GM12878 (cell line): ENCODE data around the gene LRRC58.

Experiments
- BHLHE40 ChIP-seq, 2 experiments: fragments of 450-650 bp in 1 of 2; IDR thresholded peaks; 2 replicates each; pipeline ENCODE4 v1.6.1; 2011 to 2017; ENCODE audit warnings: low read depth in 2 of 2, borderline replicate concordance in 1 of 2, improper control_type of control experiment in 1 of 2, low read length in 1 of 2, mild to moderate bottlenecking in 1 of 2
- GATAD2B ChIP-seq: fragments of 450-650 bp; conservative IDR thresholded peaks from 2 replicates; pipeline ENCODE4 v1.6.1; 2017; ENCODE audit warnings: low read depth, mild to moderate bottlenecking, moderate library complexity
- PBX3 ChIP-seq: IDR thresholded peaks from 2 replicates; pipeline ENCODE4 v1.6.1; 2011; ENCODE audit warnings: mild to moderate bottlenecking, low read depth, low read length, moderate library complexity; ENCODE audit not compliant: insufficient replicate concordance
- POLR2A ChIP-seq: IDR thresholded peaks from 2 replicates; pipeline ENCODE4 v1.6.1; 2011; ENCODE audit warnings: low read depth, mild to moderate bottlenecking, low read length
- RFX5 ChIP-seq: IDR thresholded peaks from 2 replicates; pipeline ENCODE4 v1.6.1; 2011; ENCODE audit warnings: low read depth, low read length, improper control_type of control experiment
- ZBTB33 ChIP-seq: fragments of 450-650 bp; IDR thresholded peaks from 2 replicates; pipeline ENCODE4 v1.6.1; 2017; ENCODE audit warnings: mild to moderate bottlenecking
- TF ChIP-seq, protein P1 (sequence below), 3 experiments: IDR thresholded peaks in 2 of 3; conservative IDR thresholded peaks in 1 of 3; 2 replicates each; pipeline ENCODE4 v1.5.1; 2011; ENCODE audit warnings: low read depth in 3 of 3, low read length in 3 of 3, mild to moderate bottlenecking in 3 of 3, control low read depth in 2 of 3, moderate library complexity in 2 of 3, inconsistent platforms in 1 of 3, mixed read lengths in 1 of 3; ENCODE audit not compliant: control insufficient read depth in 2 of 3, insufficient read depth in 1 of 3; ENCODE audit errors: extremely low read depth in 1 of 3
- TF ChIP-seq, protein P2 (sequence below): fragments of 450-650 bp; IDR thresholded peaks from 2 replicates; pipeline ENCODE4 v1.6.1; 2016; ENCODE audit warnings: mild to moderate bottlenecking

DNA sequence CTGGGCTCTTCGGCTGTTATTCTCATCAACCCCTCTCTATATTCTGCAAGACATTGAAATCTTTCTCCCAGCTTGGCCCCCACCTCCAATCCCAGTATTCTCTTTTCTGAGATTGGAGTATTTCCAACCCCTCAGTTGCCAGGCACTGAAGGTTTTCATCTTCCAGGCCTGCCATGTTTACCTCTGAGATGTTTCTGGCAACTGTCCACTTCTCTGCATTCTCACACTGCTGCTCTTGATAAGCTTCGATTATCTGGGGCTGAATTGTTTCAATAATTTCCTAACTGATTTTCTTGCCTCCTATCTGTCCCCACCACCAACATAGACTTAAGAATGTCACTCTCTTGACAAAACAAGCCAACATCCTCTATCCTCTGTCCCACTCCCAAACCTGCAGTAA lies 62.7 kb downstream of the LRRC58 start:
- TF ChIP-seq, protein P1, sequence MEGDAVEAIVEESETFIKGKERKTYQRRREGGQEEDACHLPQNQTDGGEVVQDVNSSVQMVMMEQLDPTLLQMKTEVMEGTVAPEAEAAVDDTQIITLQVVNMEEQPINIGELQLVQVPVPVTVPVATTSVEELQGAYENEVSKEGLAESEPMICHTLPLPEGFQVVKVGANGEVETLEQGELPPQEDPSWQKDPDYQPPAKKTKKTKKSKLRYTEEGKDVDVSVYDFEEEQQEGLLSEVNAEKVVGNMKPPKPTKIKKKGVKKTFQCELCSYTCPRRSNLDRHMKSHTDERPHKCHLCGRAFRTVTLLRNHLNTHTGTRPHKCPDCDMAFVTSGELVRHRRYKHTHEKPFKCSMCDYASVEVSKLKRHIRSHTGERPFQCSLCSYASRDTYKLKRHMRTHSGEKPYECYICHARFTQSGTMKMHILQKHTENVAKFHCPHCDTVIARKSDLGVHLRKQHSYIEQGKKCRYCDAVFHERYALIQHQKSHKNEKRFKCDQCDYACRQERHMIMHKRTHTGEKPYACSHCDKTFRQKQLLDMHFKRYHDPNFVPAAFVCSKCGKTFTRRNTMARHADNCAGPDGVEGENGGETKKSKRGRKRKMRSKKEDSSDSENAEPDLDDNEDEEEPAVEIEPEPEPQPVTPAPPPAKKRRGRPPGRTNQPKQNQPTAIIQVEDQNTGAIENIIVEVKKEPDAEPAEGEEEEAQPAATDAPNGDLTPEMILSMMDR (IDR thresholded peaks at IDR 0.05 in 2 of 3, conservative IDR thresholded peaks at IDR 0.05 in 1 of 3; ENCODE audit: control insufficient read depth in 2 of 3, extremely low read depth in 1 of 3, insufficient read depth in 1 of 3, low read depth in 3 of 3, low read length in 3 of 3) = no peak
- TF ChIP-seq GATAD2B (no peak), ZBTB33 (no peak), BHLHE40 (IDR thresholded peaks at IDR 0.05; ENCODE audit: borderline replicate concordance in 1 of 2, low read depth in 2 of 2, low read length in 1 of 2) (no peak), POLR2A (no peak), PBX3 (no peak), RFX5 (no peak)
- TF ChIP-seq, protein P2, sequence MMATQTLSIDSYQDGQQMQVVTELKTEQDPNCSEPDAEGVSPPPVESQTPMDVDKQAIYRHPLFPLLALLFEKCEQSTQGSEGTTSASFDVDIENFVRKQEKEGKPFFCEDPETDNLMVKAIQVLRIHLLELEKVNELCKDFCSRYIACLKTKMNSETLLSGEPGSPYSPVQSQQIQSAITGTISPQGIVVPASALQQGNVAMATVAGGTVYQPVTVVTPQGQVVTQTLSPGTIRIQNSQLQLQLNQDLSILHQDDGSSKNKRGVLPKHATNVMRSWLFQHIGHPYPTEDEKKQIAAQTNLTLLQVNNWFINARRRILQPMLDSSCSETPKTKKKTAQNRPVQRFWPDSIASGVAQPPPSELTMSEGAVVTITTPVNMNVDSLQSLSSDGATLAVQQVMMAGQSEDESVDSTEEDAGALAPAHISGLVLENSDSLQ = no peak
